GM12872 (cell line): Measurements from ENCODE around the gene C1QTNF1.

ENCODE experiments used
- CTCF ChIP-seq: IDR thresholded peaks from 3 replicates; pipeline ENCODE4 v1.5.1; 2011; ENCODE audit warnings: low read depth, mild to moderate bottlenecking, low read length, moderate library complexity; ENCODE audit not compliant: insufficient read depth

The C1QTNF1 gene

GRCh38 chr17:78991017-78991738 is 32.8 kb upstream of the C1QTNF1 start:
- no peak for TF ChIP-seq CTCF

- TF ChIP-seq CTCF, result no peak
These were observed 31.9 kb upstream of the C1QTNF1 start for GRCh38 chr17:78991906-78992532.

GRCh38 chr17:78992542-78993212 is 31.3 kb upstream of the C1QTNF1 start:
- no peak for TF ChIP-seq CTCF

- TF ChIP-seq CTCF, result peak; percentile 72
These were observed 30.6 kb upstream of the C1QTNF1 start for GRCh38 chr17:78993241-78993956.

GRCh38 chr17:78993981-78994671 is 29.8 kb upstream of the C1QTNF1 start:
- no peak for TF ChIP-seq CTCF

GRCh38 chr17:78995022-78995760 is 28.8 kb upstream of the C1QTNF1 start:
- TF ChIP-seq CTCF, result no peak
